HCT116 (cell line): ENCODE data around the gene PIP5KL1. TPM values are rescaled to one million over a fixed set of nuclear protein-coding genes. Genes with fewer than 3 reads are reported as not detected.

ENCODE experiments used
- ATAC-seq: fragments of 200-7000 bp; cut with Tn5 transposase; 2 replicates; pipeline ENCODE4 v1.9.1; 2020; ENCODE audit warnings: mild to moderate bottlenecking, moderate library complexity
- BruUV-seq: library from RNA; stranded (reverse); fragments of 400-500 nt; replicated peaks from 2 replicates; lab custom pipeline; 2021; lab: Mats Ljungman, UMichigan
- CTCF ChIA-PET: fragments of 300-600 bp; sonication (Branson Sonifier 250); formaldehyde crosslinking; loops from one replicate; lab custom pipeline; 2021; ENCODE audit warnings: antibody characterized with exemption; lab: Charles Lee
- POLR2A ChIA-PET: fragments of 300-600, 350-600 bp; sonication (Branson Sonifier 250); formaldehyde crosslinking; loops from one replicate; lab custom pipeline; 2021; ENCODE audit warnings: antibody characterized with exemption; lab: Charles Lee
- RAD21 ChIA-PET, 2 experiments: fragments of 300-600 bp; sonication (Branson Sonifier 250); formaldehyde crosslinking; loops; one replicate each; lab custom pipeline; 2023; ENCODE audit warnings: low total read pairs in 2 of 2; ENCODE audit not compliant: uncharacterized antibody in 2 of 2, unreplicated experiment in 2 of 2, low non-redundant PET in 1 of 2; lab: Charles Lee
- DNase-seq: peaks from one replicate; pipeline ENCODE4 v3.0.0-alpha.2; 2010; ENCODE audit warnings: low read depth, low spot score
- H2AFZ ChIP-seq: fragments of 200-600 bp; shearing (Covaris generic), sonication (generic); 2 replicates; pipeline ENCODE4 v1.6.1; 2017; ENCODE audit warnings: low read depth, mixed run types, mixed read lengths, antibody characterized with exemption, low read length; ENCODE audit not compliant: poor library complexity, severe bottlenecking
- H3K27ac ChIP-seq: 2 replicates; pipeline ENCODE4 v1.5.1; 2012; ENCODE audit warnings: low read depth, low read length
- H3K27me3 ChIP-seq: fragments of 200-600 bp; sonication (generic); 2 replicates; pipeline ENCODE4 v1.6.1; 2016; ENCODE audit warnings: mixed run types, low read length, mixed read lengths; ENCODE audit not compliant: insufficient read depth
- H3K36me3 ChIP-seq, 2 experiments: fragments of 200-500 bp in 1 of 2; fragments of 200-600 bp in 1 of 2; sonication (Bioruptor generic) in 1 of 2; sonication (generic) in 1 of 2; 2 replicates each; pipeline versions ENCODE4 v1.5.1 to v1.6.1; 2014 to 2016; ENCODE audit warnings: low read length in 2 of 2, inconsistent platforms in 1 of 2, mixed read lengths in 1 of 2, mixed run types in 1 of 2; ENCODE audit not compliant: insufficient read depth in 2 of 2, control insufficient read depth in 1 of 2
- H3K4me1 ChIP-seq, 2 experiments: fragments of 200-600 bp in 1 of 2; sonication (generic) in 1 of 2; 2 replicates each; pipeline versions ENCODE4 v1.5.1 to v1.6.1; 2012 to 2017; ENCODE audit warnings: low read length in 2 of 2, inconsistent platforms in 1 of 2, mild to moderate bottlenecking in 1 of 2, mixed read lengths in 1 of 2, mixed run types in 1 of 2, moderate library complexity in 1 of 2; ENCODE audit not compliant: insufficient read depth in 2 of 2, control insufficient read depth in 1 of 2
- H3K4me2 ChIP-seq: fragments of 200-600 bp; sonication (generic); 2 replicates; pipeline ENCODE4 v1.6.1; 2017; ENCODE audit warnings: mixed run types, low read length, mixed read lengths
- H3K4me3 ChIP-seq, 2 experiments: fragments of 200-600 bp in 1 of 2; sonication (generic) in 1 of 2; replicated peaks in 1 of 2; 2 replicates each; pipeline ENCODE4 v1.5.1; 2011 to 2016; ENCODE audit warnings: low read length in 2 of 2, control low read depth in 1 of 2, low read depth in 1 of 2, mild to moderate bottlenecking in 1 of 2, mixed read lengths in 1 of 2, mixed run types in 1 of 2
- H3K79me2 ChIP-seq: fragments of 200-600 bp; sonication (generic); 2 replicates; pipeline ENCODE4 v1.6.1; 2017; ENCODE audit warnings: mild to moderate bottlenecking, mixed run types, low read length, moderate library complexity, mixed read lengths; ENCODE audit not compliant: insufficient read depth
- H3K9ac ChIP-seq: fragments of 200-600 bp; sonication (generic); 2 replicates; pipeline ENCODE4 v1.6.1; 2016; ENCODE audit warnings: low read length, mixed read lengths
- H3K9me2 ChIP-seq: fragments of 200-600 bp; sonication (generic), shearing (Covaris generic); 2 replicates; pipeline ENCODE4 v1.6.1; 2017; ENCODE audit warnings: mixed run types, mild to moderate bottlenecking, moderate library complexity; ENCODE audit not compliant: insufficient read depth
- H3K9me3 ChIP-seq, 2 experiments: fragments of 200-500 bp in 1 of 2; fragments of 200-600 bp in 1 of 2; sonication (Bioruptor generic) in 1 of 2; sonication (generic) in 1 of 2; 2 replicates each; pipeline ENCODE4 v1.6.1; 2014 to 2017; ENCODE audit warnings: low read length in 2 of 2, mixed read lengths in 2 of 2, inconsistent platforms in 1 of 2, low read depth in 1 of 2, mild to moderate bottlenecking in 1 of 2, mixed run types in 1 of 2, moderate library complexity in 1 of 2; ENCODE audit not compliant: control insufficient read depth in 1 of 2, insufficient read depth in 1 of 2
- H4K20me1 ChIP-seq: fragments of 200-600 bp; sonication (generic), shearing (Covaris generic); 2 replicates; pipeline ENCODE4 v1.6.1; 2017; ENCODE audit warnings: mixed run types, mild to moderate bottlenecking, moderate library complexity; ENCODE audit not compliant: insufficient read depth
- CTCF ChIP-seq, 3 experiments: fragments of 200-600 bp in 1 of 3; sonication (generic) in 1 of 3; IDR thresholded peaks in 2 of 3; conservative IDR thresholded peaks in 1 of 3; 2 replicates each; pipeline ENCODE4 v1.5.1; 2012 to 2017; ENCODE audit warnings: low read depth in 2 of 3, low read length in 2 of 3, antibody characterized with exemption in 1 of 3, borderline replicate concordance in 1 of 3, control low read depth in 1 of 3, mild to moderate bottlenecking in 1 of 3, mixed read lengths in 1 of 3, mixed run types in 1 of 3, moderate library complexity in 1 of 3; ENCODE audit not compliant: insufficient read depth in 1 of 3
- EZH2 ChIP-seq: fragments of 200-600 bp; sonication (generic); IDR thresholded peaks from 2 replicates; pipeline ENCODE4 v1.6.1; 2017; ENCODE audit warnings: antibody characterized with exemption, mixed run types
- EZH2phosphoT487 ChIP-seq: fragments of 200-600 bp; IDR thresholded peaks from 2 replicates; pipeline ENCODE4 v1.6.1; 2018; ENCODE audit warnings: antibody characterized with exemption, borderline replicate concordance
- JUND ChIP-seq: IDR thresholded peaks from 2 replicates; pipeline ENCODE4 v1.6.1; 2012
- POLR2AphosphoS5 ChIP-seq: IDR thresholded peaks from 2 replicates; pipeline ENCODE4 v1.6.1; 2011; ENCODE audit warnings: mild to moderate bottlenecking, low read depth, low read length, moderate library complexity
- RAD21 ChIP-seq: IDR thresholded peaks from 2 replicates; pipeline ENCODE4 v1.6.1; 2012; ENCODE audit warnings: low read depth, mild to moderate bottlenecking
- SP1 ChIP-seq: IDR thresholded peaks from 2 replicates; pipeline ENCODE4 v1.6.1; 2012; ENCODE audit warnings: low read depth
- intact Hi-C: fragments of 100-400 bp; cut with micrococcal nuclease; formaldehyde crosslinking; loops from 2 replicates; pipeline ENCODE4 v1.10.0; 2022
- total RNA-seq: library from RNA; stranded (reverse); gene quantifications from one replicate; pipeline ENCODE4 v1.2.1, GENCODE V29; 2021; ENCODE audit not compliant: unreplicated experiment

Gene PIP5KL1
- total RNA-seq, 1 experiment from 2014 or later = 37.6 TPM

GRCh38 chr9:127890053-127890452, 40.5 kb downstream of the PIP5KL1 start (continued):
- no peak for TF ChIP-seq CTCF (IDR thresholded peaks at IDR 0.05 in 2 of 3, conservative IDR thresholded peaks at IDR 0.05 in 1 of 3; ENCODE audit: borderline replicate concordance in 1 of 3, insufficient read depth in 1 of 3, low read depth in 2 of 3, low read length in 2 of 3)
- no peak for TF ChIP-seq RAD21
- TF ChIP-seq EZH2 = no peak
- TF ChIP-seq EZH2phosphoT487 = no peak
- no peak for TF ChIP-seq SP1
- no peak for TF ChIP-seq POLR2AphosphoS5
- no peak for TF ChIP-seq JUND

- peak; percentile 60 for ATAC-seq
- no peak overlapping the region for H3K4me2 ChIP-seq
- TF ChIP-seq JUND = no peak
- TF ChIP-seq CTCF (IDR thresholded peaks at IDR 0.05 in 2 of 3, conservative IDR thresholded peaks at IDR 0.05 in 1 of 3; ENCODE audit: borderline replicate concordance in 1 of 3, insufficient read depth in 1 of 3, low read depth in 2 of 3, low read length in 2 of 3) = peak in 2 of 3 experiments; percentile 15 to 25; a peak in 1 of 6 replicates
- TF ChIP-seq, all 23 proteins: peak for 1
- intact Hi-C loops = no loop called here
- no peaks in the 10 kb centered on the region for H3K79me2 ChIP-seq
- BruUV-seq = no TSS peak
- H3K4me1 ChIP-seq = peaks cover 15 to 16% of the 10 kb centered on the region in 2 experiments; a peak in 3 of 4 replicates
- peaks cover 0 to 6% of the 10 kb centered on the region in 2 experiments; a peak in 1 of 4 replicates for H3K9me3 ChIP-seq
- H3K27me3 ChIP-seq = no peaks in the 10 kb centered on the region
- CTCF ChIA-PET = no interaction called here
- H4K20me1 ChIP-seq = no peaks in the 10 kb centered on the region
- RAD21 ChIA-PET = no interaction called here
- no peak overlapping the region for H2AFZ ChIP-seq
- no peak overlapping the region for H3K4me3 ChIP-seq
- POLR2A ChIA-PET = no interaction called here
- no peak overlapping the region for H3K9ac ChIP-seq
- H3K36me3 ChIP-seq = peaks cover 8 to 36% of the 10 kb centered on the region in 2 experiments
- no peak overlapping the region for H3K27ac ChIP-seq
- H3K9me2 ChIP-seq = no peaks in the 10 kb centered on the region
- no peak for DNase-seq
Measured at GRCh38 chr9:127887792-127888191, 42.8 kb downstream of the PIP5KL1 start.
